GM12891 (cell line): Measurements from ENCODE around the gene MSI2.

Source experiments
- PAX5 ChIP-seq: IDR thresholded peaks from 2 replicates; pipeline ENCODE4 v1.6.1; 2011; ENCODE audit warnings: low read length, moderate library complexity, mild to moderate bottlenecking; ENCODE audit not compliant: insufficient read depth, severe bottlenecking
- POLR2A ChIP-seq: IDR thresholded peaks from 2 replicates; pipeline ENCODE4 v1.6.1; 2011; ENCODE audit warnings: low read depth, low read length, control low read depth
- POLR2AphosphoS5 ChIP-seq: IDR thresholded peaks from 2 replicates; pipeline ENCODE4 v1.6.1; 2011; ENCODE audit warnings: low read depth, low read length, control low read depth
- SPI1 ChIP-seq: IDR thresholded peaks from 2 replicates; pipeline ENCODE4 v1.6.1; 2011; ENCODE audit warnings: low read depth, low read length, control low read depth
- TAF1 ChIP-seq: IDR thresholded peaks from 2 replicates; pipeline ENCODE4 v1.6.1; 2011; ENCODE audit warnings: low read depth, low read length, control low read depth

DNA sequence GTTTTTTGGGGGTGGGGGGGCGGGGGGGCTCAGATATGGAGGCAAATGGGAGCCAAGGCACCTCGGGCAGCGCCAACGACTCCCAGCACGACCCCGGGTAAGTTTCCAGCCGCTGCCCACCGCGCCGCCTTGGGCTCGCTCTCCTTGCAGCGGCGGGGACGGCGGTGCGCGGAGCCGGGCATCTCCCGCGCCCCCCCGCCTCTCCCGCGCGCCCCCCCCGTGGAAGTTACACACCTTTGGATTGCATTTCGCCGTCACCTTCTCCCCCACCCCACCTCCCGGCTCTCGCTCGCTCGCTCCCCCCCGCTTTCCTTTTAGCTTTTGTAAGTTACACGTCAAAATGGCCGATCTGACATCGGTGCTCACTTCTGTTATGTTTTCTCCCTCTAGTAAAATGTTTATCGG lies 387 bp downstream of the MSI2 start:
- TF ChIP-seq POLR2AphosphoS5 (no peak), POLR2A (no peak), SPI1 (no peak), TAF1 (no peak), PAX5 (no peak)
